OCI-LY7 (cell line): ENCODE measurements around the gene NCAM1.

ENCODE experiments used
- EZH2phosphoT487 ChIP-seq: fragments of 200-600 bp; sonication (generic); IDR thresholded peaks from 2 replicates; pipeline ENCODE4 v1.6.1; 2018; ENCODE audit warnings: low read depth, borderline replicate concordance, mild to moderate bottlenecking, mixed run types, antibody characterized with exemption, low read length, moderate library complexity, mixed read lengths
- TF ChIP-seq, protein P1 (sequence below): fragments of 200-600 bp; sonication (generic); conservative IDR thresholded peaks from 2 replicates; pipeline ENCODE4 v1.5.1; 2014; ENCODE audit warnings: mild to moderate bottlenecking, antibody characterized with exemption, low read length, moderate library complexity, mixed read lengths

DNA sequence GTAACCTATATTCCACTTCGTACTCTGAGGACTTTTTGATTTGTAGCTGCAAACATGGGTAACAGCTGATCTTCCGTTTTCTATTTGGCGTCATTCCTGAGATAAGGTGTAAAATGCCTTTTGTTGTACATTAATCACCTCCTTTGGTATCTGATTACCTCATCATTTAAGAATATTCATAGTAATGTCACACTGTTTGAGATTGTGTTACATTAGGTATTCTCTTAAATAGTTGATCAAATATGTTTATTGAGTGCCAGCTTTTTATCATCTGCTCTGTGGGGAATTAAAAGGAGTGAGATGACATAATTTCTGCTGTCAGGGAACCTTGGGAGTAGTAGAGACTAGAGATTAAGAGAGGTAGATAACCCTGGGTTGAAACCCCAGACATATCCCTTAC lies 5.9 kb downstream of the NCAM1 start:
- TF ChIP-seq, protein P1, sequence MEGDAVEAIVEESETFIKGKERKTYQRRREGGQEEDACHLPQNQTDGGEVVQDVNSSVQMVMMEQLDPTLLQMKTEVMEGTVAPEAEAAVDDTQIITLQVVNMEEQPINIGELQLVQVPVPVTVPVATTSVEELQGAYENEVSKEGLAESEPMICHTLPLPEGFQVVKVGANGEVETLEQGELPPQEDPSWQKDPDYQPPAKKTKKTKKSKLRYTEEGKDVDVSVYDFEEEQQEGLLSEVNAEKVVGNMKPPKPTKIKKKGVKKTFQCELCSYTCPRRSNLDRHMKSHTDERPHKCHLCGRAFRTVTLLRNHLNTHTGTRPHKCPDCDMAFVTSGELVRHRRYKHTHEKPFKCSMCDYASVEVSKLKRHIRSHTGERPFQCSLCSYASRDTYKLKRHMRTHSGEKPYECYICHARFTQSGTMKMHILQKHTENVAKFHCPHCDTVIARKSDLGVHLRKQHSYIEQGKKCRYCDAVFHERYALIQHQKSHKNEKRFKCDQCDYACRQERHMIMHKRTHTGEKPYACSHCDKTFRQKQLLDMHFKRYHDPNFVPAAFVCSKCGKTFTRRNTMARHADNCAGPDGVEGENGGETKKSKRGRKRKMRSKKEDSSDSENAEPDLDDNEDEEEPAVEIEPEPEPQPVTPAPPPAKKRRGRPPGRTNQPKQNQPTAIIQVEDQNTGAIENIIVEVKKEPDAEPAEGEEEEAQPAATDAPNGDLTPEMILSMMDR, result no peak
- TF ChIP-seq EZH2phosphoT487, result no peak
